Measurements from ENCODE around the gene FLG2. TPM values are rescaled to one million over a fixed set of nuclear protein-coding genes. Genes with fewer than 3 reads are reported as not detected.

The FLG2 gene
- total RNA-seq, 1 donor from 2014 or later = not detected

- no peak overlapping the region for H3K27ac ChIP-seq
- TF ChIP-seq POLR2AphosphoS5 (IDR thresholded peaks at IDR 0.05; ENCODE audit: insufficient read depth in 1 of 2, low read depth in 1 of 2) (no peak), POLR2A (IDR thresholded peaks at IDR 0.05) (no peak), CTCF (IDR thresholded peaks at IDR 0.05) (no peak)
- H3K36me3 ChIP-seq = no peaks in the 10 kb centered on the region
- H3K9me3 ChIP-seq = no peaks in the 10 kb centered on the region
- H3K27me3 ChIP-seq = no peaks in the 10 kb centered on the region
- no peak overlapping the region for H3K4me3 ChIP-seq
- H3K4me1 ChIP-seq = no peaks in the 10 kb centered on the region
- intact Hi-C loops (cut with DNase I) = no loop called here
- no peak for DNase-seq (ENCODE audit: extremely low spot score in 2 of 2)
Observed at GRCh38 chr1:152392909-152393308, 33.1 kb upstream of the FLG2 start.

- intact Hi-C loops (cut with DNase I) = no loop called here
- Histone ChIP-seq H3K4me3 (no peak overlapping the region), H3K27me3 (no peaks in the 10 kb centered on the region), H3K4me1 (no peaks in the 10 kb centered on the region), H3K9me3 (no peaks in the 10 kb centered on the region), H3K27ac (no peak overlapping the region), H3K36me3 (no peaks in the 10 kb centered on the region)
- TF ChIP-seq CTCF (IDR thresholded peaks at IDR 0.05) (no peak), POLR2AphosphoS5 (IDR thresholded peaks at IDR 0.05; ENCODE audit: insufficient read depth in 1 of 2, low read depth in 1 of 2) (no peak), POLR2A (IDR thresholded peaks at IDR 0.05) (no peak)
- DNase-seq (ENCODE audit: extremely low spot score in 2 of 2) = no peak
Observed at GRCh38 chr1:152388889-152389288, 29.1 kb upstream of the FLG2 start.

- Histone ChIP-seq H3K4me1 (no peaks in the 10 kb centered on the region), H3K9me3 (no peaks in the 10 kb centered on the region), H3K27me3 (no peaks in the 10 kb centered on the region), H3K27ac (no peak overlapping the region), H3K4me3 (no peak overlapping the region), H3K36me3 (no peaks in the 10 kb centered on the region)
- intact Hi-C loops (cut with DNase I) = no loop called here
- TF ChIP-seq POLR2A (IDR thresholded peaks at IDR 0.05) = no peak
- no peak for TF ChIP-seq CTCF (IDR thresholded peaks at IDR 0.05)
- TF ChIP-seq POLR2AphosphoS5 (IDR thresholded peaks at IDR 0.05; ENCODE audit: insufficient read depth in 1 of 2, low read depth in 1 of 2) = no peak
- no peak for DNase-seq (ENCODE audit: extremely low spot score in 2 of 2)
Observed at GRCh38 chr1:152386940-152387339, 27.1 kb upstream of the FLG2 start.

- Histone ChIP-seq H3K4me3 (no peak overlapping the region), H3K27ac (no peak overlapping the region), H3K4me1 (no peaks in the 10 kb centered on the region), H3K9me3 (no peaks in the 10 kb centered on the region), H3K36me3 (no peaks in the 10 kb centered on the region), H3K27me3 (no peaks in the 10 kb centered on the region)
- intact Hi-C loops (cut with DNase I) = no loop called here
- no peak for DNase-seq (ENCODE audit: extremely low spot score in 2 of 2)
- TF ChIP-seq POLR2A (IDR thresholded peaks at IDR 0.05) (no peak), POLR2AphosphoS5 (IDR thresholded peaks at IDR 0.05; ENCODE audit: insufficient read depth in 1 of 2, low read depth in 1 of 2) (no peak), CTCF (IDR thresholded peaks at IDR 0.05) (no peak)
Observed at GRCh38 chr1:152380932-152381331, 21.1 kb upstream of the FLG2 start.

- H3K9me3 ChIP-seq = no peaks in the 10 kb centered on the region
- TF ChIP-seq POLR2A (IDR thresholded peaks at IDR 0.05) (no peak), CTCF (IDR thresholded peaks at IDR 0.05) (no peak), POLR2AphosphoS5 (IDR thresholded peaks at IDR 0.05; ENCODE audit: insufficient read depth in 1 of 2, low read depth in 1 of 2) (no peak)
- intact Hi-C loops (cut with DNase I) = no loop called here
Observed at GRCh38 chr1:152374451-152374850, 14.6 kb upstream of the FLG2 start.

More at GRCh38 chr1:152374451-152374850, 14.6 kb upstream of the FLG2 start:
- no peaks in the 10 kb centered on the region for H3K36me3 ChIP-seq
- DNase-seq (ENCODE audit: extremely low spot score in 2 of 2) = no peak
- no peak overlapping the region for H3K27ac ChIP-seq
- no peaks in the 10 kb centered on the region for H3K4me1 ChIP-seq
- no peak overlapping the region for H3K4me3 ChIP-seq
- H3K27me3 ChIP-seq = no peaks in the 10 kb centered on the region

Data from vagina (tissue), 2 donors.